ENCODE measurements around the gene FAR1.

The FAR1 gene

GRCh38 chr11:13765886-13766285, 97.4 kb downstream of the FAR1 start:
- no peak for DNase-seq (ENCODE audit: extremely low read depth, low read depth)
- no peak for TF ChIP-seq CTCF (IDR thresholded peaks at IDR 0.05; ENCODE audit: low read depth, low read length)

- DNase-seq (ENCODE audit: extremely low read depth, low read depth) = no peak
- TF ChIP-seq CTCF (IDR thresholded peaks at IDR 0.05; ENCODE audit: low read depth, low read length) = no peak
Observed at GRCh38 chr11:13767471-13767870, 99.0 kb downstream of the FAR1 start.

GRCh38 chr11:13769188-13769587, 100.7 kb downstream of the FAR1 start:
- no peak for TF ChIP-seq CTCF (IDR thresholded peaks at IDR 0.05; ENCODE audit: low read depth, low read length)
- no peak for DNase-seq (ENCODE audit: extremely low read depth, low read depth)

- no peak for TF ChIP-seq CTCF (IDR thresholded peaks at IDR 0.05; ENCODE audit: low read depth, low read length)
- DNase-seq (ENCODE audit: extremely low read depth, low read depth) = no peak
Observed at GRCh38 chr11:13771151-13771550, 102.7 kb downstream of the FAR1 start.

DNA sequence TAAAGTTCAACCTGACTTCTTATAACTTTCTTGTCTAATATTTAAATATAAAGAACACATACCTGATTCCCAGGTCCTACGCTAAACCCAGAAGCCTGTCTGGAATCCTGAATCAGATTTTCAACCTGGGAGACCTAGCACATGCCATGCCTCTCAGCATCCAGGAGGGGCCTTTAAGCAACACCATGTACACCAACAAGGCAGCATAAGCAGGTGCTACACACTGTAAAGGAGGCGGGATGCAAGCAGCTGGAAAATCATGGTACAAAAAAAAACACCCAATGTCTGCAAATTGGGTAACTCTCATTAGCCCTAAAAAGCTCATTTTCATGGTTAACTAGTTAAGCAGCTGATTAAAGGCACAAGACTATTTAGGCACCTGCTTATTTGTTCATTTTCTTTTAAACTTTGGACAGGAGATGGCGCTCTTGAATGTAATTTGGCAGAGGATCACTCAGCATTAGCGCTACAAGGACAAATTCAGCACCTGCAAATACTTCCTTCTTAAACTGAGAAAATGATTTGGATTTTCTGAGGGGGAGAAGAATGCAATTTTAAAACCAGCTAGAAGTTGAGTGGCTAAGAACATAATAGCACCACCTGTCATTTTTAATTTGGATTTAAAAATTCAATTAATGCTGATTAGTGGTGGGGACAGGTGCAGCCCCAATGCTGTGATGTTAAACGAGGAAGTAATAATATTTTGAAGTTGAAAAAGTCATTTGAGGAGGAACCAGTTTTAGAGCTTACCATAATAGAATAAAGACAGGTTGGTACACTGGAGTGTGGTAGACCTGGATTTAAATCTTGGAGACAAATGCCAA, 104.0 kb downstream of the FAR1 start:
- peak; percentile 24 for DNase-seq (ENCODE audit: extremely low read depth, low read depth)
- peak; percentile 20 for TF ChIP-seq CTCF (IDR thresholded peaks at IDR 0.05; ENCODE audit: low read depth, low read length)

DNA sequence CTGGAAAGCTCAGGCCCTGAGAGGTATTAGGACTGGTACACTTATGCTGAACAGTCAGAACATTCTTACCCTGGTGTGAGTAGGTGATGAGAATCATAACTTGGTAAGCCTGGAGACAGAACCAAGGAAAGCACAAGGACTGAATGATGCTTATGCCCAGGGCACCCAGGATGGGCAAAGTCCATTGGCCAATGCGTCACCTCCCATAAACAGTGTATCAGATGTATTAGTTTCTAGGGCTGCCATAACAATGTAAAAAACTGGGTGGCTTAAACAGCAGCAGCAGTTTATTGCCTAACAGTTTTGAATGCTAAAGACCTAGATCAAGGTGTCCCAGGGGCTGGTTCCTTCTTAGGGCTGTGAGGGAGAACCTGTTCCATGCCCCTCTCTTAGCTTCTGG, 107.0 kb downstream of the FAR1 start:
- DNase-seq (ENCODE audit: extremely low read depth, low read depth) = no peak
- no peak for TF ChIP-seq CTCF (IDR thresholded peaks at IDR 0.05; ENCODE audit: low read depth, low read length)

DNA sequence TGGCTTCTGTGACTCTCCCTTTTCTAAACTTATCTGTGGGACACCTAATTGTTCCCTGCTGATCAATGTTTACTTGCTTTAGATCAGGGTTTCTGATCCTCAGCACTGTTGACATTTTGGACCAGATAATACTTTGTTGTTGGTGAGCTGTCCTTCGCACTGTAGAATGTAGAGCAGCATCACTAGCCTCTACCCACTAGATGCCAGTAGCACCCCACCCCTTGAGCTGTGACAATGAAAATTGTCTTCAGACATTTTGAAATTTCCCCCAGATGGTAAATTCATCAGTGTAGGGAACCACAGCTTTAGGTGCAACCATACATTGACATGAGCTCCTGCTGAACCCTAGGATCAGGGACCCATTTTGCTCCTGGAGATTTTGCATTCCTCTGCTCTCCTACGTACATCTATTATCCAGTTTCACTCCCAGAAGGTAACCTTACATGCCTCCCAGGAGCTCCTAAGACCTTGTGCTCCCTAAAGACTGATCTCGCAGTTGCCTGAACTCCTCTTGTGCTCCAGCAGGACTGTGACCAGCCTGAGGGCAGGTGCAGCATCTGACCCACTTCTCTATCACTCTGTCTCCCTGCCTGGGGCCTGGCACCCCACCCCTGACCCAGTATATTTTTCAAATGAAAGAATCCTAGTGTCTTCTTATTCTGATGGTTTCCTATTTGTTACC, 107.8 kb downstream of the FAR1 start:
- DNase-seq (ENCODE audit: extremely low read depth, low read depth) = no peak
- TF ChIP-seq CTCF (IDR thresholded peaks at IDR 0.05; ENCODE audit: low read depth, low read length) = peak; percentile 7

Measured in AG09319 (cell line).